Lung (tissue), 12 donors: Measurements from ENCODE around the gene RAB3IL1. TPM values are rescaled to one million over a fixed set of nuclear protein-coding genes. Genes with fewer than 3 reads are reported as not detected.

Experiments
- ATAC-seq: fragments of 200-7000 bp; cut with Tn5 transposase; one replicate; pipeline ENCODE4 v1.9.1; 2020; ENCODE audit warnings: moderate number of reproducible peaks; ENCODE audit not compliant: insufficient read depth, low FRiP score
- DNase-seq, 3 donors: peaks; one replicate each; pipeline ENCODE4 v3.0.0-alpha.2; 2013 to 2017
- H3K27ac ChIP-seq, 2 donors: one replicate each; pipeline ENCODE4 v1.5.1; 2013; ENCODE audit warnings: mild to moderate bottlenecking in 2 of 2, moderate library complexity in 2 of 2, control low read depth in 1 of 2, inconsistent platforms in 1 of 2, low read depth in 1 of 2, low read length in 1 of 2
- H3K27me3 ChIP-seq, 3 donors: one replicate each; pipeline ENCODE4 v1.5.1; 2013; ENCODE audit warnings: low read length in 2 of 3; ENCODE audit not compliant: control insufficient read depth in 3 of 3, insufficient read depth in 3 of 3
- H3K36me3 ChIP-seq, 4 donors: one replicate each; pipeline ENCODE4 v1.5.1; 2013; ENCODE audit warnings: low read length in 4 of 4, mild to moderate bottlenecking in 1 of 4, moderate library complexity in 1 of 4; ENCODE audit not compliant: control insufficient read depth in 4 of 4, insufficient read depth in 4 of 4
- H3K4me1 ChIP-seq, 5 donors: one replicate each; pipeline ENCODE4 v1.5.1; 2013; ENCODE audit warnings: low read length in 5 of 5, mild to moderate bottlenecking in 2 of 5, moderate library complexity in 1 of 5; ENCODE audit not compliant: control insufficient read depth in 5 of 5, insufficient read depth in 5 of 5
- H3K4me3 ChIP-seq: one replicate; pipeline ENCODE4 v1.5.1; 2013; ENCODE audit warnings: mild to moderate bottlenecking, control low read depth, moderate library complexity
- H3K9ac ChIP-seq, 2 donors: one replicate each; pipeline ENCODE4 v1.5.1; 2013; ENCODE audit warnings: low read length in 2 of 2, control low read depth in 1 of 2; ENCODE audit not compliant: insufficient read depth in 1 of 2
- H3K9me3 ChIP-seq, 4 donors: one replicate each; pipeline ENCODE4 v1.5.1; 2013; ENCODE audit warnings: low read length in 3 of 4, mild to moderate bottlenecking in 1 of 4, moderate library complexity in 1 of 4; ENCODE audit not compliant: control insufficient read depth in 4 of 4, insufficient read depth in 3 of 4
- WGBS, 2 donors: extraction: QIAGEN DNeasy Blood & Tissue Kit; methylation state at CpG; one replicate each; pipeline ENCODE4 v1.1.7; 2013; 5-methylcytosine and 5-hydroxymethylcytosine counted together
- polyA plus RNA-seq, 2 donors: library from polyadenylated mRNA; stranded (reverse); fragments of 200-250 nt; gene quantifications; one replicate each; pipeline ENCODE4 v1.2.1, GENCODE V29; 2013
- total RNA-seq, 2 donors: library from RNA; depleted of rRNA in 1 of 2; stranded (reverse); fragments of >200 nt in 1 of 2; gene quantifications; one replicate each; pipeline ENCODE4 v1.2.1, GENCODE V29; 2014 to 2021
- TF ChIP-seq, protein P1 (sequence below): IDR thresholded peaks from 2 replicates; pipeline ENCODE4 v1.5.1; 2012; ENCODE audit warnings: mild to moderate bottlenecking; ENCODE audit errors: control extremely low read depth, extremely low read depth
- donor health status: control.
- donor health status: control.
- donor health status: Bipolar disorder and iron deficiency.
- donor health status: healthy.
- donor health status: DM: yes; HTN: yes; CAD: no.

Gene RAB3IL1
- total and polyA plus RNA-seq, 4 donors = 6.7 to 20.8 (median 9.8) TPM

- 94 to 95% methylated on average over 3 of the region's 3 CpGs for WGBS, 2 donors
- DNase-seq = no peak
- Histone ChIP-seq H3K4me1 (peaks cover 0 to 7% (median 5%) of the 10 kb centered on the region in 5 donors), H3K36me3 (peaks cover 0 to 9% (median 4%) of the 10 kb centered on the region in 4 donors), H3K4me3 (no peak overlapping the region), H3K9ac (no peak overlapping the region), H3K27me3 (no peaks in the 10 kb centered on the region), H3K27ac (no peak overlapping the region), H3K9me3 (no peaks in the 10 kb centered on the region)
- TF ChIP-seq, protein P1, sequence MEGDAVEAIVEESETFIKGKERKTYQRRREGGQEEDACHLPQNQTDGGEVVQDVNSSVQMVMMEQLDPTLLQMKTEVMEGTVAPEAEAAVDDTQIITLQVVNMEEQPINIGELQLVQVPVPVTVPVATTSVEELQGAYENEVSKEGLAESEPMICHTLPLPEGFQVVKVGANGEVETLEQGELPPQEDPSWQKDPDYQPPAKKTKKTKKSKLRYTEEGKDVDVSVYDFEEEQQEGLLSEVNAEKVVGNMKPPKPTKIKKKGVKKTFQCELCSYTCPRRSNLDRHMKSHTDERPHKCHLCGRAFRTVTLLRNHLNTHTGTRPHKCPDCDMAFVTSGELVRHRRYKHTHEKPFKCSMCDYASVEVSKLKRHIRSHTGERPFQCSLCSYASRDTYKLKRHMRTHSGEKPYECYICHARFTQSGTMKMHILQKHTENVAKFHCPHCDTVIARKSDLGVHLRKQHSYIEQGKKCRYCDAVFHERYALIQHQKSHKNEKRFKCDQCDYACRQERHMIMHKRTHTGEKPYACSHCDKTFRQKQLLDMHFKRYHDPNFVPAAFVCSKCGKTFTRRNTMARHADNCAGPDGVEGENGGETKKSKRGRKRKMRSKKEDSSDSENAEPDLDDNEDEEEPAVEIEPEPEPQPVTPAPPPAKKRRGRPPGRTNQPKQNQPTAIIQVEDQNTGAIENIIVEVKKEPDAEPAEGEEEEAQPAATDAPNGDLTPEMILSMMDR = no peak
- no peak for ATAC-seq
These were observed 13.5 kb downstream of the RAB3IL1 start for GRCh38 chr11:61903845-61904244.

DNA sequence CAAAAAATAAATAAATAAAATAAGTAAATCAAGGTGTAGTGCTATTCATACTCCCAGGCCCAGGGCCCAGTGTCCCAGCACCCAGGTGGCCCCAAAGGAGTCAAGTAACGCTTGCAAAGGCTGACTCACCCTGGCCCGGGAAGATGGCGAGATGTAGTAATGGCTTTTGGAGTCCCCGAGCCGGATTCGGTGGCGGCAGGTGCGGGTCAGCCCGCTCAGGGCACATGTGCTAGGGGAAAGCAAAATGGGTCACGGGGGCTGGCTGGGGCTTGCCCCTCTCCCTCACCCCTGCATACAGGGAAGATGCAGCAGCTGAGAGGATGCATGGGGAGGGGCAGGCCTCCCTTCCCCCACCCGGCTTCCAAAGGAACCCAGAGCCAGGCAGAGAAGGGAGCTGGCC, 15.1 kb downstream of the RAB3IL1 start:
- H3K9ac ChIP-seq = no peak overlapping the region
- no peak overlapping the region for H3K4me3 ChIP-seq
- no peak for DNase-seq
- TF ChIP-seq, protein P1 = no peak
- 88 to 92% methylated on average over 11 of the region's 11 CpGs for WGBS, 2 donors
- no peaks in the 10 kb centered on the region for H3K4me1 ChIP-seq
- no peak for ATAC-seq
- no peaks in the 10 kb centered on the region for H3K9me3 ChIP-seq
- H3K27ac ChIP-seq = no peak overlapping the region
- no peaks in the 10 kb centered on the region for H3K27me3 ChIP-seq
- H3K36me3 ChIP-seq = peaks cover 0 to 9% (median 4%) of the 10 kb centered on the region in 4 donors

- TF ChIP-seq, protein P1 = no peak
- H3K9me3 ChIP-seq = no peaks in the 10 kb centered on the region
- DNase-seq (no peak), ATAC-seq (no peak)
- H3K4me3 ChIP-seq = no peak overlapping the region
- H3K9ac ChIP-seq = no peak overlapping the region
- H3K36me3 ChIP-seq = peaks cover 0 to 12% (median 3%) of the 10 kb centered on the region in 4 donors
- WGBS, 2 donors = 90 to 95% methylated on average over 10 of the region's 10 CpGs
- H3K27ac ChIP-seq = no peak overlapping the region
- H3K27me3 ChIP-seq = no peaks in the 10 kb centered on the region
- H3K4me1 ChIP-seq = no peaks in the 10 kb centered on the region
These were observed 16.0 kb downstream of the RAB3IL1 start for GRCh38 chr11:61901397-61901796.

- TF ChIP-seq, protein P1 = no peak
- WGBS, 2 donors = 92 to 95% methylated on average over 17 of the region's 17 CpGs
- ATAC-seq (no peak), DNase-seq (no peak)
- Histone ChIP-seq H3K36me3 (peaks cover 0 to 6% (median 3%) of the 10 kb centered on the region in 4 donors), H3K27me3 (no peaks in the 10 kb centered on the region), H3K9me3 (no peaks in the 10 kb centered on the region), H3K4me3 (no peak overlapping the region), H3K4me1 (no peaks in the 10 kb centered on the region), H3K9ac (no peak overlapping the region), H3K27ac (no peak overlapping the region)
These were observed 17.1 kb downstream of the RAB3IL1 start for GRCh38 chr11:61900251-61900650.
